Measurements from ENCODE around the gene NFATC1.

GRCh38 chr18:79488311-79489050 lies 92.8 kb downstream of the NFATC1 start:
- no peak for TF ChIP-seq POLR2A (IDR thresholded peaks at IDR 0.05)
- TF ChIP-seq CTCF (IDR thresholded peaks at IDR 0.05) = no peak
